HepG2 (cell line): ENCODE data around the gene OGFOD3. TPM values are rescaled to one million over a fixed set of nuclear protein-coding genes. Genes with fewer than 3 reads are reported as not detected.

ENCODE experiments used
- ARID5B ChIP-seq: IDR thresholded peaks from 2 replicates; pipeline ENCODE4 v1.4.0; 2020; ENCODE audit warnings: mild to moderate bottlenecking, missing genetic modification reagents
- CHCHD3 ChIP-seq: sonication (generic); formaldehyde crosslinking; IDR thresholded peaks from 2 replicates; pipeline ENCODE4 v1.8.0; 2022; ENCODE audit warnings: mild to moderate bottlenecking, missing genetic modification reagents, moderate library complexity
- ELF1 ChIP-seq: sonication (generic); formaldehyde crosslinking; IDR thresholded peaks from 2 replicates; pipeline ENCODE4 v1.4.0; 2020; ENCODE audit warnings: missing genetic modification reagents
- HIC2 ChIP-seq: sonication (generic); formaldehyde crosslinking; IDR thresholded peaks from 2 replicates; pipeline ENCODE4 v1.9.0; 2022; ENCODE audit warnings: low read depth, missing genetic modification reagents
- NFATC3 ChIP-seq: sonication (generic); formaldehyde crosslinking; IDR thresholded peaks from 2 replicates; pipeline ENCODE4 v1.5.1; 2020; ENCODE audit warnings: mild to moderate bottlenecking, missing genetic modification reagents
- PHF8 ChIP-seq: sonication (generic); formaldehyde crosslinking; IDR thresholded peaks from 2 replicates; pipeline ENCODE4 v1.5.0; 2020; ENCODE audit warnings: missing genetic modification reagents
- PPARG ChIP-seq: conservative IDR thresholded peaks from 2 replicates; pipeline ENCODE4 v1.6.1; 2016; ENCODE audit warnings: missing biosample characterization, missing genetic modification reagents
- YEATS4 ChIP-seq: sonication (generic); formaldehyde crosslinking; IDR thresholded peaks from 2 replicates; pipeline ENCODE4 v1.4.0; 2020; ENCODE audit warnings: missing genetic modification reagents, borderline replicate concordance
- ZBTB1 ChIP-seq: sonication (generic); formaldehyde crosslinking; IDR thresholded peaks from 2 replicates; pipeline ENCODE4 v1.4.0; 2020; ENCODE audit warnings: missing genetic modification reagents, borderline replicate concordance
- ZFP91 ChIP-seq: sonication (generic); formaldehyde crosslinking; IDR thresholded peaks from 2 replicates; pipeline ENCODE4 v1.9.0; 2022; ENCODE audit warnings: missing genetic modification reagents, mild to moderate bottlenecking, borderline replicate concordance
- ZHX2 ChIP-seq, 2 experiments: sonication (generic) in 1 of 2; formaldehyde crosslinking in 1 of 2; IDR thresholded peaks; 2 replicates each; pipeline versions ENCODE4 v1.6.1 to v1.9.0; 2014 to 2022; ENCODE audit warnings: antibody characterized with exemption in 1 of 2, borderline replicate concordance in 1 of 2, inconsistent platforms in 1 of 2, low read depth in 1 of 2, missing genetic modification reagents in 1 of 2
- ZNF275 ChIP-seq: sonication (generic); formaldehyde crosslinking; IDR thresholded peaks from 2 replicates; pipeline ENCODE4 v1.8.0; 2022; ENCODE audit warnings: missing genetic modification reagents, mild to moderate bottlenecking, inconsistent platforms, borderline replicate concordance
- ZNF329 ChIP-seq: sonication (generic); formaldehyde crosslinking; IDR thresholded peaks from 2 replicates; pipeline ENCODE4 v1.9.0; 2021; ENCODE audit warnings: low read depth, mild to moderate bottlenecking, missing genetic modification reagents
- polyA plus RNA-seq, 8 experiments: library from polyadenylated mRNA; depleted of rRNA in 3 of 8; stranded (reverse) in 7 of 8; unstranded in 1 of 8; fragments of >200 nt; fragmentation: Illumina TruSeq in 4 of 8; extraction: Trizol in 4 of 8; gene quantifications; 2 replicates each; pipeline versions ENCODE4 v1.2.1 to v1.2.3, GENCODE V29; 2011 to 2016; ENCODE audit warnings: low read depth in 4 of 8, missing spikeins in 1 of 8, mixed read lengths in 1 of 8; ENCODE audit not compliant: insufficient read depth in 1 of 8
- total RNA-seq, 5 experiments: library from RNA; depleted of rRNA; stranded (reverse); fragments of >200 nt; fragmentation: Illumina TruSeq; extraction: Trizol; gene quantifications; 2 replicates each; pipeline ENCODE4 v1.2.3, GENCODE V29; 2016; ENCODE audit warnings: low read depth in 1 of 5

The OGFOD3 gene
- total and polyA plus RNA-seq, 2 of the 13 experiments (the other 11 are each of a cell fraction or from before 2014, with no cell fraction given) = 40.0 to 42.1 TPM

- TF ChIP-seq ZHX2 (IDR thresholded peaks at IDR 0.05; ENCODE audit: low read depth) = no peak
- TF ChIP-seq ZHX2 (CRISPR knock-in tag; IDR thresholded peaks at IDR 0.05; ENCODE audit: borderline replicate concordance) = no peak
- no peak for TF ChIP-seq ZBTB1
- TF ChIP-seq ZNF329 = no peak
- no peak for TF ChIP-seq NFATC3 (CRISPR knock-in tag)
- 0 out of 2 replicates have a peak, but pooled peaks have one; percentile 8 for TF ChIP-seq PHF8 (CRISPR knock-in tag)
- no peak for TF ChIP-seq ZNF275 (CRISPR knock-in tag)
- TF ChIP-seq HIC2 (CRISPR knock-in tag) = peak; percentile 84
- peak; percentile 10; the same call in 1 of the 2 replicates for TF ChIP-seq ZFP91 (CRISPR knock-in tag)
- TF ChIP-seq YEATS4 = peak; percentile 37; the same call in 1 of the 2 replicates
- peak; percentile 88 for TF ChIP-seq ELF1 (CRISPR knock-in tag)
- TF ChIP-seq ARID5B (CRISPR knock-in tag) = peak; percentile 34; the same call in 1 of the 2 replicates
- TF ChIP-seq CHCHD3 (CRISPR knock-in tag) = no peak
- peak; percentile 38; the same call in 1 of the 2 replicates for TF ChIP-seq PPARG (CRISPR knock-in tag)
These were observed 42.2 kb downstream of the OGFOD3 start (continued) for GRCh38 chr17:82376042-82376730.
